ENCODE results near the gene STRA8. TPM values are rescaled to one million over a fixed set of nuclear protein-coding genes. Genes with fewer than 3 reads are reported as not detected.

The STRA8 gene
- total and polyA plus RNA-seq, 9 donors, result not detected

- TF ChIP-seq CTCF (IDR thresholded peaks at IDR 0.05), result no peak
- TF ChIP-seq POLR2A (IDR thresholded peaks at IDR 0.05), result no peak
- TF ChIP-seq EP300 (IDR thresholded peaks at IDR 0.05), result no peak
- WGBS, 3 donors, result 81 to 91% (median 87%) methylated on average over 2 of the region's 2 CpGs
- no peak overlapping the region for H3K4me3 ChIP-seq
- H3K27me3 ChIP-seq, result no peaks in the 10 kb centered on the region
- intact Hi-C loops (cut with DNase I), result no loop called here
- no peaks in the 10 kb centered on the region for H3K9me3 ChIP-seq
- H3K4me1 ChIP-seq (ENCODE audit: insufficient read depth), result no peaks in the 10 kb centered on the region
- no peaks in the 10 kb centered on the region for H3K36me3 ChIP-seq
- no peak overlapping the region for H3K27ac ChIP-seq
- no peak for DNase-seq
Measured at GRCh38 chr7:135236727-135237126, 3.1 kb downstream of the STRA8 start.

- Histone ChIP-seq H3K36me3 (no peaks in the 10 kb centered on the region), H3K9me3 (no peaks in the 10 kb centered on the region), H3K4me3 (no peak overlapping the region), H3K27me3 (no peaks in the 10 kb centered on the region), H3K4me1 (ENCODE audit: insufficient read depth) (no peaks in the 10 kb centered on the region), H3K27ac (no peak overlapping the region)
- TF ChIP-seq CTCF (IDR thresholded peaks at IDR 0.05) (no peak), EP300 (IDR thresholded peaks at IDR 0.05) (no peak), POLR2A (IDR thresholded peaks at IDR 0.05) (no peak)
- intact Hi-C loops (cut with DNase I), result no loop called here
- 86 to 93% (median 88%) methylated on average over 11 of the region's 11 CpGs for WGBS, 3 donors
- no peak for DNase-seq
Measured at GRCh38 chr7:135238112-135238744, 4.6 kb downstream of the STRA8 start.

GRCh38 chr7:135239263-135239662, 5.6 kb downstream of the STRA8 start:
- intact Hi-C loops (cut with DNase I), result no loop called here
- WGBS, 3 donors, result 87 to 96% (median 93%) methylated on average over 7 of the region's 7 CpGs
- no peaks in the 10 kb centered on the region for H3K27me3 ChIP-seq
- no peak overlapping the region for H3K4me3 ChIP-seq
- no peak for TF ChIP-seq EP300 (IDR thresholded peaks at IDR 0.05)
- TF ChIP-seq CTCF (IDR thresholded peaks at IDR 0.05), result no peak
- TF ChIP-seq POLR2A (IDR thresholded peaks at IDR 0.05), result no peak
- H3K4me1 ChIP-seq (ENCODE audit: insufficient read depth), result no peaks in the 10 kb centered on the region
- H3K36me3 ChIP-seq, result no peaks in the 10 kb centered on the region
- H3K9me3 ChIP-seq, result no peaks in the 10 kb centered on the region
- no peak for DNase-seq
- H3K27ac ChIP-seq, result no peak overlapping the region

- intact Hi-C loops (cut with DNase I), result no loop called here
- Histone ChIP-seq H3K27ac (no peak overlapping the region), H3K27me3 (no peaks in the 10 kb centered on the region), H3K9me3 (no peaks in the 10 kb centered on the region), H3K4me1 (ENCODE audit: insufficient read depth) (no peaks in the 10 kb centered on the region), H3K4me3 (no peak overlapping the region), H3K36me3 (no peaks in the 10 kb centered on the region)
- DNase-seq, result no peak
- no peak for TF ChIP-seq CTCF (IDR thresholded peaks at IDR 0.05)
- no peak for TF ChIP-seq POLR2A (IDR thresholded peaks at IDR 0.05)
- no peak for TF ChIP-seq EP300 (IDR thresholded peaks at IDR 0.05)
- 72 to 81% (median 79%) methylated on average over 9 of the region's 9 CpGs for WGBS, 3 donors
Measured at GRCh38 chr7:135240441-135240840, 6.8 kb downstream of the STRA8 start.
